Brain pericyte (primary cell): ENCODE data around the gene IMPDH1.
"Not testable (repeated sequence)": the region's sequence is repeated elsewhere in the genome, so short reads cannot be mapped to it uniquely, and the experiment has no call there.

Source experiments
- DNase-seq: peaks from one replicate; pipeline ENCODE4 v3.0.0-alpha.2; 2012; ENCODE audit warnings: low read depth, low spot score

Gene IMPDH1

GRCh38 chr7:128409596-128410450 is at the start of gene IMPDH1:
Gene IMPDH1, minus strand, starts transcription at chr7:128409982. Its CDS starts 81 bp downstream, at chr7:128409901.
- peak; percentile 67 for DNase-seq

GRCh38 chr7:128459394-128459878 is 49.7 kb upstream of the IMPDH1 start:
- DNase-seq = no peak

DNA sequence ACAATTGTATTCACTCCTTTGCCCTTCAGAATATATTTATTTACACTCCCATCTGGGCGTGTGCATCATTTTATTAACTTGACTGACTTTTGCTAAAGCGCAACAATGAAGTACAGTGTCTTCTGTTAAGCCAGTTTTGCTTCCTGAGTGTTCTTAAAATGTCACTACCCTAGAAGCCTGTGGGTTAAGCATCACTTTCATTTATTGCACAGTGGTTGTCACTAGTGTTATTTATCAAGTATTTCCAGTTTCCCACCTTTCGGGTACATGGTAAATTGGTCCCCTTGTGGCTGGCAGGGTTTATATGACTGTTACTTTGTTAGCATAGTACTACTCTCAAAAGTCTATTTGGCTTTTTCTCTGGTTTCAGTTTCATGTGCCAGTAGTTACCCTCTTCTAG is 49.2 kb upstream of the IMPDH1 start:
- DNase-seq = no peak

GRCh38 chr7:128457385-128457784 is 47.6 kb upstream of the IMPDH1 start:
- DNase-seq = not testable (repeated sequence)

GRCh38 chr7:128456255-128456725 is 46.5 kb upstream of the IMPDH1 start:
- DNase-seq = no peak

DNA sequence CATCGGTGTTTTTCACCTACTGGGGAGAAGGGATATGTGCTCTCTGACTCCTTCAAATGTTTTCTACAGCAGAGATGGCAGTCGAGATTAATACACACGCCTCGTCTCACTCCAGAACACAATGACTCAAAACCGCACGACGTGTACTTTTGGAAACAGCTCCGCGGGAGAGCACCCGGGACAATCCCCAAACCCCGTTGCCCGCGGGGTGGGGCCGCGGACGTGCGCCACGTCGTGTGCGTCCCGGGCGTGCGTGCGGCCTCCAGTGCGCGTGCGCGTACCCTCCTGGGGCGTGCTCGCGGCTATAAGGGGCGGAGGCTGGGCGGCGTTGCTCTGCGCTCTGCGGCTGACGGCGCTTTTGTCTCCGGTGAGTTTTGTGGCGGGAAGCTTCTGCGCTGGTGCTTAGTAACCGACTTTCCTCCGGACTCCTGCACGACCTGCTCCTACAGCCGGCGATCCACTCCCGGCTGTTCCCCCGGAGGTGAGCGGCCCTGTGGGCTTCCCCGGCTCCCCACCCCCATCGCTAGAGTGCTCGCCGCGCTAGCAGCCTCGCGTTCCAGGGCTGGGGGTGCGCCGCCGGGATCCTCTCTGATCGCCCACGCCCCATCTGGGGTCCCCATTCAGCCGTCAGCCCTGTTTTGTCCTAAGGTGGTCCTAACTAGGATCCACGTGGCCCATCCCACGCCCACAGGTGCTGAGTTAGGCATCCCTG is 45.9 kb upstream of the IMPDH1 start, which contains the start of gene HILPDA:
Gene HILPDA, plus strand, starts transcription at position 336 of the 712 bp plus-strand sequence. CDS start 1,391 bp downstream, outside the sequence.
- DNase-seq = peak; percentile 63

- no peak for DNase-seq
Observed at GRCh38 chr7:128454808-128455542, 45.2 kb upstream of the IMPDH1 start.

DNA sequence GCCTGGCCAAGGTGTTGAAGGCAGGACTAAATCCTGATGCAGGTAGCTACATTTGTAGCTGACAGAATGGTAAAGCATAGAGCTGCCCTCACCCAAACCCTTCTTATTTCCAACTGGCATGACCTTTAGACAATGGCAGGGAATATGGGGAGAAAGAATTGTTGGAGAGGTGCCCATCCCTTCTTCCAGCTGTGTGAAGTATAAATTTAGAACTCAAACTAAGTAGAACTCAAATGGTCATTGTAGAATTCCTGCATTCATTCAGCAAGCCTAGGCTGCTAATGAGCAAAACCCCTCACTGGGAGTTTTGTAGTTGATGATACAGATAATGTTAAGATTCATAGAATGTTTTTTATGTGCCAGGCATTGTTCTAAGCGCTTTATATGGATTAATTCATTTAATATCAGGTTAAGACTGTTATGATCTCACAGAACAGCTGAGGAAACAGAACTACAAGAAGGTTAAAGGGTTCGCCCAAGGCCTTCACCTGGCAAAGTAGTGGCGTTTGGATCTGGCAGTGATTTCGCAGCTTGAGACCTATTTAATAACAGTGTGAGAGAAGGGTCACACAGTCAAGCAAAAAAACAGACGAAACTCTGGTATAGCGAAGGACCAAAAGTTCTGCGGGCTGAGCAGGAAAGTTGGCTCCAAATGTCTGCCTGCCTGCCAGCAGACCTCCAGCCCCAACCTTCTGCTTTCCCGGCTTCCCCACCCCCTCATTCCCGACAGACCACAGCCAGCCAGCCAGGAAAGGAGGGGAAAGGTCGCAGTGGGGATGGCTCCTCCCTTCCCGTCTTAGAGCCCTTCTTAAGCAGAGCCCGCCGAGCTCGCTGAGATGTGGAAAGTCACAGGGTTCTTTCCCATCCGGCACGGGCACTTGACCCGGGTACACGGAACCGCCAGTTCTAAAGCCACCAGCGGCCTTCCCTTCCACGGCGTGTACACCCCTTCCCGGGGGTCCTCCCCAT is 44.3 kb upstream of the IMPDH1 start:
- DNase-seq = peak; percentile 82

GRCh38 chr7:128452552-128452951 is 42.8 kb upstream of the IMPDH1 start:
- no peak for DNase-seq

DNA sequence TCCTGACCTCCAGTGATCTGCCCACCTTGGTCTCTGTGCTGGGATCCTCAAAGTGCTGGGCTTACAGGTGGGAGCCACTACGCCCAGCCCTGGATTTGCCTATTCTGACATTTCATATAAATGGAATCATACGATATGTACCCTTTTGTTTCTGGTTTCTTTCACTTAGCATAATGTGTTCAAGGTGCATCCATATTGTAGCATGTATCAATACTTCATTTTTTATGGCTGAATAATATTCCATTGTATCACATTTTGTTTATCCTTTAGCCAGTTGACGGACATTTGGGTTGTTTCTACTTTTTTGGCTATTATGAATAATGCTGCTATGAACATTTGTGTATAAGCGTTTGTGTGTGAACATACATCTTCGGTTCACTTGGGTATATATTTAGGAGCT is 41.1 kb upstream of the IMPDH1 start:
- DNase-seq = no peak

DNA sequence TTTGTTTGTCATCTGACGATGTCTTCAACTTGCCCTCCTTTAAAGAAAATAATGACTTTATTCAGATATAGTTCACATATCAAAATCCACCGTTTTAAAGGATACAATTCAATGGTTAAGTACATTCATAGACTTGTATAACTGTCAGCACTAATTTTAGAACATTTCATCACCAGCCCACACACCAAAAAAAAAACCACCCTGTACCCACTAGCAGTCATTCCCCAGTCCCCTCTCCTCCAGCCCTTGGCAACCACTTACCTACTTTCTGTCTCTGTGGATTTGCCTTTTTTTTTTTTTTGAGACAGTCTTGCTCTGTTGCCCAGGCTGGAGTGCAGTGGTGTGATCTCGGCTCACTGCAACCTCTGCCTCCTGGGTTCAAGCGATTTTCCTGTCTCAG is 40.6 kb upstream of the IMPDH1 start:
- DNase-seq = no peak

DNA sequence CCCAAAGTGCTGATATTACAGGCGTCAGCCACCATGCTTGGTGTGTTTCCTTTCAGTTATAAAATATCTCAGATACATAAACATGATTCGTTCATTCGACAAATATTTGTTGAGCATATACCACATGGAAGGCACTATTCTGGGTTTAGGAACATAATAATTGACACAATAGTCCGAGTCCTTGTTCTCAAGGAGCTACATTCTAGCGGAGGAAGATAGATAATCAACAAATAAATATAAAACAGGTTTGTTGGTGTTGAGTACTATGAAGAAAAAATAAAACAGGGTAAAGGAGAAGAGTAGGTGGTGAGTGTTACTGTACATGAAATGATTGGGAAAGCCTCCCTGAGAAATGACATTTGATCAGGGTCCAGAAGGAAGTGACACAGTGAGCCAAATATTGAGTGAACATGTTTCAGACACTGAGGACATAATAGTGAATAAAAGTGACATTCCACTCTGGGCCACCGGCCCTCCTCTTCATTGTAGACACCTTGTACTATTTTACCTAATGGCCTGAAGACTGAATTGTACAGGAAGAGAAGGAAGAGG is 39.0 kb upstream of the IMPDH1 start:
- DNase-seq = no peak

DNA sequence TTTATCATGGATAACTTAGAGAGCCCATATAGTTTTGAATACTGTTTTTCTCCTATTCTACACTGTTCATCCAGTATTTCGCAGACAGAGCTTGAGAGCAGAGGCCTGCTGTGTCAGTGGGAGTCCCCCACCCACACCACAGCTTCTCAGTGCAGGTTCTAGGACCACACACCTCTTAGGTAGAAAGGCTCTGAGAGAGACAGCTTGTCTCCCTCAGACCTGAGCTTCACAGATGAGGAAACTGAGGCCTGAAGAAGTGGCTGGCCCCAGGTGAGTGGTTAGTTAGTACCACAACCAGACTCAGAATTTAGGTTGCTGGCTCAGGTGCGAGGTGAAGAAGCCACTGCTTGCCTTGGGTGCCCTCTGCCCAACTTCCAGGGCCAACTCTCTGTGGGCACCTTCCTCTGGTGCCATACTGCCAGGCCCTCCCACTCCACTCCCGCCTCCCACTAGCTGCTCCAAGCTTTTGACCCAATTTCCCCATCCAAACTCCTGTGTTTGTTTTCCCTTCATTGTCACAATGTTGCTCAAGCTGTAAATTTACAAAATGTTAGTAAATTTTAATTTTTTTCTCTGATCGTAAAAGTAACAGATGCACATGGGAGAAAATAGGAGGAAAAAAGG is 38.3 kb upstream of the IMPDH1 start:
- no peak for DNase-seq

- DNase-seq = no peak
Observed at GRCh38 chr7:128446306-128446705, 36.5 kb upstream of the IMPDH1 start.

- DNase-seq = no peak
Observed at GRCh38 chr7:128443831-128444600, 34.2 kb upstream of the IMPDH1 start.

GRCh38 chr7:128442356-128442755 is 32.6 kb upstream of the IMPDH1 start:
- DNase-seq = no peak

DNA sequence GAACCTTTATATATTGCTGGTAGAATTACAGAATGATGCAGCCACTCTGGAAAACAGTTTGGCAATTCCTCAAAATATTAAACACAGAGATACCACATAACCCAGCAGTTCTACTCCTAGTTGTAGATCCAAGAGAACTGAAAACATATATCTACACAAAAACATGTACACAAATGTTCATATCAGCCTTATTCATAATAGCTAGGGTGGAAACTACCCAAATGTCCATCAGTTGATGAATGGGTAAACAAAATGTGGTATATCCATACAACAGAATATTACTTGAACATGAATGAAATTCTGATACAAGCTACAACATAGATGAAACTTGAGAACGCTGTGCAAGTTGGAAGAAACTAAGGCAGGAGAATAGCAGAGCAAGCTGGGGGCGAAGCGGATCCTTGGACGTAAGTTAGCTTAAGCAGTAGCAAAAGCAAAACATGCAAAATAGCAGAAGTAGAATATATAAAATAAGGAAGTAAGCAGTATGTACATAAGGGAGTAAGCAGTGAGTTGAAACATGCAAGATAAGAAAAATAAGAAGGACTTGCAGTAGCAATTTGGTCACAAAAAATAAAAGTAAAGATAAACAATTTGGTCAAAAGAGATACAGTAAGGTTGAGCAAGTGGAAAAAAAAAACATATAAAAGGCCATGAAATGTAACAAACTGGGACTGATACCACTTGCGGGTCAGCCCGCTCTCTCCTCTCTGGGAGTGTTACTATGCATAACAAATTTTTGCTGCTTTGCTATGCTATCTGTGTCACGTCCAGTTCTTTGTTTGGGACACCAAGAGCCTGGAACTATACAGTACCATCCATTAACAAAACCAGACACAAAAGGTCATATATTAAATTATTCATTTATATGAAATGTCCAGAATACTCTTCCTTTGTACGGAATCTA is 27.9 kb upstream of the IMPDH1 start:
- no peak for DNase-seq

DNA sequence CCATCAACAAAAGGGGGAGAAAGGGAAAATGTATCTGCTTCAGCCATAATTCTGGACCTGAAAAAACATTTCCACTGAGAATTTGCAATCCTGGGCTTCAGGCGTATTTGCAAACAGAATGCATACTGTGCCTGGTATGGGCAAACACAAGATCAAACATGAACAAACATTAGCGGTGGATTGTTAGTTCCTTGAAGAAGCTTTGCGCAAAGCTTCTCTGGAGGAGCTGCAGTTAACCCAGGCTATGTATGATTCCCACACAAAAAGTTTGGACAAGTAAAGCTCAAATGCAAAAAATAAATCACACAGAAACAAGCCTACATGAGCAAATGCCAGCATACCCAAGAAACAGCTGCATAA is 25.5 kb upstream of the IMPDH1 start:
- DNase-seq = no peak
